Panc1 (cell line): Measurements from ENCODE around the gene SLC20A1. TPM values are rescaled to one million over a fixed set of nuclear protein-coding genes. Genes with fewer than 3 reads are reported as not detected.

Experiments
- ATAC-seq: fragments of 200-7000 bp; cut with Tn5 transposase; 2 replicates; pipeline ENCODE4 v1.9.1; 2020; ENCODE audit warnings: mild to moderate bottlenecking, moderate library complexity
- BruUV-seq: library from RNA; stranded (reverse); fragments of 400-500 nt; replicated peaks from 2 replicates; lab custom pipeline; 2021; lab: Mats Ljungman, UMichigan
- CTCF ChIA-PET: fragments of 300-600 bp; sonication (Branson Sonifier 250); formaldehyde crosslinking; loops from one replicate; lab custom pipeline; 2022; ENCODE audit warnings: antibody characterized with exemption; lab: Charles Lee
- POLR2A ChIA-PET: fragments of 300-600 bp; sonication (Branson Sonifier 250); formaldehyde crosslinking; loops from one replicate; lab custom pipeline; 2022; ENCODE audit warnings: antibody characterized with exemption; lab: Charles Lee
- DNase-seq: peaks from one replicate; pipeline ENCODE4 v3.0.0-alpha.2; 2010; ENCODE audit warnings: low read depth, low spot score
- H3K27ac ChIP-seq: 2 replicates; pipeline ENCODE4 v1.5.1; 2011; ENCODE audit warnings: mild to moderate bottlenecking, low read length, inconsistent platforms
- H3K27me3 ChIP-seq: fragments of 200-500 bp; sonication (Bioruptor generic); 2 replicates; pipeline ENCODE4 v1.6.0; 2014; ENCODE audit warnings: low read length, inconsistent platforms; ENCODE audit not compliant: control insufficient read depth, insufficient read depth
- H3K36me3 ChIP-seq: fragments of 200-500 bp; sonication (Bioruptor generic); 2 replicates; pipeline ENCODE4 v1.5.1; 2014; ENCODE audit warnings: inconsistent platforms, mild to moderate bottlenecking, low read length, moderate library complexity; ENCODE audit not compliant: control insufficient read depth, insufficient read depth
- H3K4me1 ChIP-seq: 2 replicates; pipeline ENCODE4 v1.5.1; 2011; ENCODE audit warnings: inconsistent platforms, mild to moderate bottlenecking, low read length, moderate library complexity; ENCODE audit not compliant: control insufficient read depth, insufficient read depth
- H3K4me3 ChIP-seq, 2 experiments: 2 replicates each; pipeline ENCODE4 v1.5.1; 2011 to 2012; ENCODE audit warnings: low read depth in 2 of 2, low read length in 2 of 2, mild to moderate bottlenecking in 2 of 2, inconsistent platforms in 1 of 2, moderate library complexity in 1 of 2
- H3K9me3 ChIP-seq: fragments of 200-500 bp; sonication (Bioruptor generic); 2 replicates; pipeline ENCODE4 v1.5.1; 2014; ENCODE audit warnings: low read depth, mild to moderate bottlenecking, inconsistent platforms, low read length, moderate library complexity; ENCODE audit not compliant: control insufficient read depth, insufficient read depth
- CTCF ChIP-seq: fragments of 450-650 bp; IDR thresholded peaks from 2 replicates; pipeline ENCODE4 v1.5.1; 2017; ENCODE audit warnings: mild to moderate bottlenecking
- POLR2AphosphoS5 ChIP-seq: IDR thresholded peaks from 2 replicates; pipeline ENCODE4 v1.6.1; 2012; ENCODE audit warnings: mild to moderate bottlenecking, low read depth, low read length, moderate library complexity
- REST ChIP-seq, 2 experiments: IDR thresholded peaks; 2 replicates each; pipeline ENCODE4 v1.6.1; 2011 to 2012; ENCODE audit warnings: low read depth in 2 of 2, control low read depth in 1 of 2, low read length in 1 of 2, mild to moderate bottlenecking in 1 of 2, moderate library complexity in 1 of 2; ENCODE audit not compliant: insufficient read depth in 1 of 2
- SIN3A ChIP-seq: IDR thresholded peaks from 2 replicates; pipeline ENCODE4 v1.6.1; 2012; ENCODE audit warnings: low read depth, mild to moderate bottlenecking, low read length, moderate library complexity, borderline replicate concordance; ENCODE audit not compliant: insufficient read depth
- TCF7L2 ChIP-seq: IDR thresholded peaks from 2 replicates; pipeline ENCODE4 v1.6.1; 2011; ENCODE audit warnings: mild to moderate bottlenecking, low read depth, low read length, inconsistent platforms
- in situ Hi-C: cut with HindIII; loops from 2 replicates; pipeline ENCODE4 v1.10.0; 2016; ENCODE audit warnings: low sequenced_read_pairs, low pct_unique_long_range_greater_than_20kb
- intact Hi-C: fragments of 100-400 bp; cut with micrococcal nuclease; formaldehyde crosslinking; loops from one replicate; pipeline ENCODE4 v1.10.0; 2022; ENCODE audit not compliant: unreplicated experiment
- total RNA-seq: library from RNA; stranded (reverse); gene quantifications from one replicate; pipeline ENCODE4 v1.2.1, GENCODE V29; 2021; ENCODE audit not compliant: unreplicated experiment

Gene SLC20A1
- total RNA-seq, 1 experiment from 2014 or later, result 72.0 TPM

DNA sequence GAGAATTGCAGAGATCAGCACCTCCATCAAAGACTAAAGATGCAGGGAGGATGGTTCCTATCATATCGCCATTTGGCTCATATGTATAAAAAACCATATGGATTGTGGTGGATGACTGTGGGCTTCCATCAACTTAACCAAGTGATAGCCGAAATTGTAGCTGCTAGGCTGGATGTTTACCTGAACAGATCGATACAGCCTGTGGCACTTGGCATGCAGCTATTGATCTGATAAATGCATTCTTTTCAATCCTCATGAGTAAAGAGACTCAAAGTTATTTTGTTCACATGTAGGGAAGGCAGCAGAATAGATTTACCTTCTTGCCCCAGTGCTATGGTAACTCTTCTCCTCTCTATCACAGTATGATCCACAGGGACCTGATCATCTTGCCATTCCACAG, 42.8 kb upstream of the SLC20A1 start:
- POLR2A ChIA-PET, result no interaction called here
- TF ChIP-seq CTCF, result no peak
- TF ChIP-seq SIN3A, result no peak
- TF ChIP-seq TCF7L2, result no peak
- no peak for TF ChIP-seq REST (IDR thresholded peaks at IDR 0.05; ENCODE audit: insufficient read depth in 1 of 2, low read depth in 2 of 2, low read length in 1 of 2)
- TF ChIP-seq POLR2AphosphoS5, result no peak
- no peaks in the 10 kb centered on the region for H3K9me3 ChIP-seq
- no TSS peak for BruUV-seq
- DNase-seq (no peak), ATAC-seq (no peak)
- no peaks in the 10 kb centered on the region for H3K36me3 ChIP-seq
- no peaks in the 10 kb centered on the region for H3K4me1 ChIP-seq
- intact Hi-C loops (no loop called here), in situ Hi-C loops (no loop called here)
- no peak overlapping the region for H3K27ac ChIP-seq
- H3K4me3 ChIP-seq, result no peak overlapping the region
- H3K27me3 ChIP-seq, result no peaks in the 10 kb centered on the region
- CTCF ChIA-PET, result no interaction called here

DNA sequence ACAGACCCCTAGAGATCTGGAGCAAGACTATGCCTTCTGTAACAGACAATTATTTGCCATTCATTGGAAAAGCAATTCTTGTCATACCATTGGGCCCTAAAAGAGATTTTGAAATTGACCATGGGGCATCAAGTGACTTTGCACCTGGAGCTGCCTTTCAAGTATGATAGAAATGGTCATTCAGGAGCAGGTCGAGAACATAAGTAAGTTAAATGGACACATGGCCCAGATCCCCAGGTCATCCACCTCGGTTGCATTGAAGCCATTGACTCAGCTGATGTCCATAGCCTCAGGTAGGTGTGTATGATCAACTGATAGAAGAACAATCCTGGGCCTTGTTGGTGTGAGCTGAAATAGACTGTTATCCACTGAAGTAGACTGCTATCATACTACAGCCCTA, 42.0 kb upstream of the SLC20A1 start:
- Histone ChIP-seq H3K4me1 (no peaks in the 10 kb centered on the region), H3K27me3 (no peaks in the 10 kb centered on the region), H3K27ac (no peak overlapping the region), H3K4me3 (no peak overlapping the region), H3K36me3 (no peaks in the 10 kb centered on the region), H3K9me3 (no peaks in the 10 kb centered on the region)
- TF ChIP-seq TCF7L2 (no peak), SIN3A (no peak), REST (IDR thresholded peaks at IDR 0.05; ENCODE audit: insufficient read depth in 1 of 2, low read depth in 2 of 2, low read length in 1 of 2) (no peak), CTCF (no peak), POLR2AphosphoS5 (no peak)
- DNase-seq (no peak), ATAC-seq (no peak)
- no TSS peak for BruUV-seq
- CTCF ChIA-PET, result no interaction called here
- intact Hi-C loops (no loop called here), in situ Hi-C loops (no loop called here)
- POLR2A ChIA-PET, result no interaction called here
